HPDE6-E6E7 (cell line): ENCODE results near the gene ELAVL3.

ENCODE experiments used
- DNase-seq: peaks from one replicate; pipeline ENCODE4 v3.0.0; 2011; ENCODE audit warnings: missing footprints; ENCODE audit errors: extremely low spot score

The ELAVL3 gene

GRCh38 chr19:11480715-11481533, at the start of gene ELAVL3:
ELAVL3 (minus strand) TSS chr19:11481046; CDS start chr19:11480608, 438 bp downstream.
- no peak for DNase-seq

GRCh38 chr19:11530432-11530831, 49.6 kb upstream of the ELAVL3 start:
- DNase-seq = no peak

GRCh38 chr19:11528551-11529341, 47.9 kb upstream of the ELAVL3 start, which contains the start of gene ECSIT:
ECSIT (minus strand) TSS chr19:11529134; CDS start chr19:11519170, 9,964 bp downstream.
- peak; percentile 95 for DNase-seq

- DNase-seq = no peak
These were observed 38.3 kb upstream of the ELAVL3 start for GRCh38 chr19:11519138-11519537.

GRCh38 chr19:11513946-11514345, 33.1 kb upstream of the ELAVL3 start:
- no peak for DNase-seq

- DNase-seq = no peak
These were observed 29.6 kb upstream of the ELAVL3 start for GRCh38 chr19:11510444-11510843.

- no peak for DNase-seq
These were observed 26.7 kb upstream of the ELAVL3 start for GRCh38 chr19:11507370-11508078.

- DNase-seq = no peak
These were observed 26.1 kb upstream of the ELAVL3 start for GRCh38 chr19:11506967-11507366.

GRCh38 chr19:11506101-11506555, 25.3 kb upstream of the ELAVL3 start:
- no peak for DNase-seq

GRCh38 chr19:11505504-11506100, 24.8 kb upstream of the ELAVL3 start, which contains the start of gene ZNF653:
ZNF653 (minus strand) TSS chr19:11505839; CDS start chr19:11505786, 53 bp downstream.
- DNase-seq = peak; percentile 97

- DNase-seq = peak; percentile 93
These were observed 24.2 kb upstream of the ELAVL3 start for GRCh38 chr19:11505032-11505503.

GRCh38 chr19:11504502-11505031, 23.7 kb upstream of the ELAVL3 start:
- DNase-seq = no peak

GRCh38 chr19:11499890-11500420, 19.1 kb upstream of the ELAVL3 start:
- no peak for DNase-seq

GRCh38 chr19:11499220-11499726, 18.4 kb upstream of the ELAVL3 start:
- DNase-seq = no peak

GRCh38 chr19:11496391-11497163, 15.7 kb upstream of the ELAVL3 start:
- no peak for DNase-seq

- DNase-seq = no peak
These were observed 15.0 kb upstream of the ELAVL3 start for GRCh38 chr19:11495885-11496284.

GRCh38 chr19:11495481-11495880, 14.6 kb upstream of the ELAVL3 start:
- DNase-seq = no peak

GRCh38 chr19:11494634-11495285, 13.9 kb upstream of the ELAVL3 start:
- no peak for DNase-seq

- DNase-seq = no peak
These were observed 8.5 kb upstream of the ELAVL3 start for GRCh38 chr19:11489378-11489777.
